ENCODE data around the gene CRELD2. TPM values are rescaled to one million over a fixed set of nuclear protein-coding genes. Genes with fewer than 3 reads are reported as not detected.

CRELD2 gene
- total RNA-seq, 1 donor from 2014 or later: 43.8 TPM

- TF ChIP-seq, protein P1, sequence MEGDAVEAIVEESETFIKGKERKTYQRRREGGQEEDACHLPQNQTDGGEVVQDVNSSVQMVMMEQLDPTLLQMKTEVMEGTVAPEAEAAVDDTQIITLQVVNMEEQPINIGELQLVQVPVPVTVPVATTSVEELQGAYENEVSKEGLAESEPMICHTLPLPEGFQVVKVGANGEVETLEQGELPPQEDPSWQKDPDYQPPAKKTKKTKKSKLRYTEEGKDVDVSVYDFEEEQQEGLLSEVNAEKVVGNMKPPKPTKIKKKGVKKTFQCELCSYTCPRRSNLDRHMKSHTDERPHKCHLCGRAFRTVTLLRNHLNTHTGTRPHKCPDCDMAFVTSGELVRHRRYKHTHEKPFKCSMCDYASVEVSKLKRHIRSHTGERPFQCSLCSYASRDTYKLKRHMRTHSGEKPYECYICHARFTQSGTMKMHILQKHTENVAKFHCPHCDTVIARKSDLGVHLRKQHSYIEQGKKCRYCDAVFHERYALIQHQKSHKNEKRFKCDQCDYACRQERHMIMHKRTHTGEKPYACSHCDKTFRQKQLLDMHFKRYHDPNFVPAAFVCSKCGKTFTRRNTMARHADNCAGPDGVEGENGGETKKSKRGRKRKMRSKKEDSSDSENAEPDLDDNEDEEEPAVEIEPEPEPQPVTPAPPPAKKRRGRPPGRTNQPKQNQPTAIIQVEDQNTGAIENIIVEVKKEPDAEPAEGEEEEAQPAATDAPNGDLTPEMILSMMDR (conservative IDR thresholded peaks at IDR 0.05): no peak
- H3K27ac Mint-ChIP-seq (ENCODE audit: unreplicated experiment): no peak overlapping the region
- no peak for DNase-seq (ENCODE audit: low read depth, low spot score)
- H3K4me1 Mint-ChIP-seq: peaks cover 6% of the 10 kb centered on the region
- H3K9me3 Mint-ChIP-seq: no peaks in the 10 kb centered on the region
- H3K4me3 Mint-ChIP-seq: peak overlapping the region; percentile 88
- no peaks in the 10 kb centered on the region for H3K36me3 Mint-ChIP-seq (ENCODE audit: low read depth)
- no peaks in the 10 kb centered on the region for H3K27me3 Mint-ChIP-seq (ENCODE audit: low read depth)
These were observed 43.7 kb downstream of the CRELD2 start for GRCh38 chr22:49962012-49962750.

GRCh38 chr22:49962751-49963646 lies 44.6 kb downstream of the CRELD2 start:
- TF ChIP-seq, protein P1 (conservative IDR thresholded peaks at IDR 0.05): no peak
- no peaks in the 10 kb centered on the region for H3K36me3 Mint-ChIP-seq (ENCODE audit: low read depth)
- DNase-seq (ENCODE audit: low read depth, low spot score): no peak
- H3K27ac Mint-ChIP-seq (ENCODE audit: unreplicated experiment): no peak overlapping the region
- no peaks in the 10 kb centered on the region for H3K9me3 Mint-ChIP-seq
- peak overlapping the region; percentile 87 for H3K4me3 Mint-ChIP-seq
- H3K27me3 Mint-ChIP-seq (ENCODE audit: low read depth): peaks cover 2% of the 10 kb centered on the region
- H3K4me1 Mint-ChIP-seq: peaks cover 8% of the 10 kb centered on the region

- Mint-ChIP-seq H3K4me1 (peaks cover 10% of the 10 kb centered on the region), H3K36me3 (ENCODE audit: low read depth) (no peaks in the 10 kb centered on the region), H3K27ac (ENCODE audit: unreplicated experiment) (no peak overlapping the region), H3K4me3 (peak overlapping the region; percentile 81), H3K27me3 (ENCODE audit: low read depth) (peaks cover 3% of the 10 kb centered on the region), H3K9me3 (no peaks in the 10 kb centered on the region)
- TF ChIP-seq, protein P1 (conservative IDR thresholded peaks at IDR 0.05): no peak
- no peak for DNase-seq (ENCODE audit: low read depth, low spot score)
These were observed 45.2 kb downstream of the CRELD2 start for GRCh38 chr22:49963647-49964026.

GRCh38 chr22:49964136-49965090 lies 46.0 kb downstream of the CRELD2 start:
- peaks cover 4% of the 10 kb centered on the region for H3K4me1 Mint-ChIP-seq
- H3K4me3 Mint-ChIP-seq: peak overlapping the region; percentile 81
- no peak overlapping the region for H3K27ac Mint-ChIP-seq (ENCODE audit: unreplicated experiment)
- TF ChIP-seq, protein P1 (conservative IDR thresholded peaks at IDR 0.05): no peak
- H3K9me3 Mint-ChIP-seq: no peaks in the 10 kb centered on the region
- H3K27me3 Mint-ChIP-seq (ENCODE audit: low read depth): peaks cover 3% of the 10 kb centered on the region
- DNase-seq (ENCODE audit: low read depth, low spot score): no peak
- H3K36me3 Mint-ChIP-seq (ENCODE audit: low read depth): no peaks in the 10 kb centered on the region

Measured in neural crest cell (in vitro differentiated cells).